HG03521 (cell line): ENCODE measurements around the gene TMTC2.
"Not testable (repeated sequence)": the region's sequence is repeated elsewhere in the genome, so short reads cannot be mapped to it uniquely, and the experiment has no call there.

Experiments used
- ATAC-seq: cut with Tn5 transposase; IDR thresholded peaks from one replicate; pipeline ENCODE4 v1.9.1; 2021; ENCODE audit warnings: mild to moderate bottlenecking, moderate library complexity; ENCODE audit not compliant: unreplicated experiment

The TMTC2 gene

GRCh38 chr12:83113945-83114344 lies 427.2 kb downstream of the TMTC2 start:
- no peak for ATAC-seq

- no peak for ATAC-seq
Measured at GRCh38 chr12:83114966-83115365, 428.3 kb downstream of the TMTC2 start.

GRCh38 chr12:83117926-83118325 lies 431.2 kb downstream of the TMTC2 start:
- ATAC-seq = not testable (repeated sequence)

GRCh38 chr12:83121897-83122622 lies 435.4 kb downstream of the TMTC2 start:
- ATAC-seq = no peak

- no peak for ATAC-seq
Measured at GRCh38 chr12:83122623-83122934, 435.9 kb downstream of the TMTC2 start.

- ATAC-seq = no peak
Measured at GRCh38 chr12:83123039-83123438, 436.3 kb downstream of the TMTC2 start.

GRCh38 chr12:83128540-83128939 lies 441.8 kb downstream of the TMTC2 start:
- no peak for ATAC-seq

GRCh38 chr12:83130178-83130577 lies 443.5 kb downstream of the TMTC2 start:
- no peak for ATAC-seq

GRCh38 chr12:83132360-83132759 lies 445.7 kb downstream of the TMTC2 start:
- ATAC-seq = no peak

GRCh38 chr12:83136411-83136810 lies 449.7 kb downstream of the TMTC2 start:
- no peak for ATAC-seq

GRCh38 chr12:83140135-83140534 lies 453.4 kb downstream of the TMTC2 start:
- no peak for ATAC-seq

GRCh38 chr12:83141460-83141994 lies 454.8 kb downstream of the TMTC2 start:
- no peak for ATAC-seq

- no peak for ATAC-seq
Measured at GRCh38 chr12:83142914-83143313, 456.2 kb downstream of the TMTC2 start.

GRCh38 chr12:83143950-83144349 lies 457.2 kb downstream of the TMTC2 start:
- no peak for ATAC-seq

GRCh38 chr12:83145325-83145840 lies 458.7 kb downstream of the TMTC2 start:
- ATAC-seq = no peak

- no peak for ATAC-seq
Measured at GRCh38 chr12:83147341-83147740, 460.6 kb downstream of the TMTC2 start.

- ATAC-seq = no peak
Measured at GRCh38 chr12:83149987-83150386, 463.3 kb downstream of the TMTC2 start.

- no peak for ATAC-seq
Measured at GRCh38 chr12:83150465-83151189, 463.9 kb downstream of the TMTC2 start.

GRCh38 chr12:83153177-83153576 lies 466.5 kb downstream of the TMTC2 start:
- no peak for ATAC-seq

GRCh38 chr12:83156815-83157214 lies 470.1 kb downstream of the TMTC2 start:
- ATAC-seq = no peak

GRCh38 chr12:83157604-83158003 lies 470.9 kb downstream of the TMTC2 start:
- no peak for ATAC-seq

- ATAC-seq = no peak
Measured at GRCh38 chr12:83158613-83159207, 472.0 kb downstream of the TMTC2 start.
